Suprapubic skin (tissue), 4 donors: ENCODE data around the gene PTGS1. TPM values are rescaled to one million over a fixed set of nuclear protein-coding genes. Genes with fewer than 3 reads are reported as not detected.
"Not testable (repeated sequence)": the region's sequence is repeated elsewhere in the genome, so short reads cannot be mapped to it uniquely, and the experiment has no call there.

Experiments
- DNase-seq, 2 donors: peaks; one replicate each; pipeline ENCODE4 v3.0.0-alpha.2; 2019; ENCODE audit warnings: low spot score in 2 of 2
- H3K27ac ChIP-seq: fragments of 200-600 bp; sonication (generic); one replicate; pipeline ENCODE4 v1.5.1; 2019
- H3K27me3 ChIP-seq: fragments of 200-600 bp; sonication (generic); one replicate; pipeline ENCODE4 v1.5.1; 2019
- H3K36me3 ChIP-seq: fragments of 200-600 bp; sonication (generic); one replicate; pipeline ENCODE4 v1.5.1; 2019
- H3K4me1 ChIP-seq: fragments of 200-600 bp; sonication (generic); one replicate; pipeline ENCODE4 v1.5.1; 2019
- H3K4me3 ChIP-seq: fragments of 200-600 bp; sonication (generic); one replicate; pipeline ENCODE4 v1.5.1; 2019; ENCODE audit warnings: mild to moderate bottlenecking
- H3K9me3 ChIP-seq: fragments of 200-600 bp; sonication (generic); one replicate; pipeline ENCODE4 v1.5.1; 2019
- CTCF ChIP-seq, 2 donors: fragments of 200-600 bp in 1 of 2; fragments of 450-650 bp in 1 of 2; sonication (generic) in 1 of 2; IDR thresholded peaks; one replicate each; pipeline ENCODE4 v1.5.1; 2016 to 2019; ENCODE audit warnings: antibody characterized with exemption in 2 of 2, mild to moderate bottlenecking in 1 of 2, moderate library complexity in 1 of 2
- EP300 ChIP-seq: sonication (generic); formaldehyde crosslinking; IDR thresholded peaks from one replicate; pipeline ENCODE4 v1.6.1; 2017; ENCODE audit warnings: antibody characterized with exemption
- POLR2A ChIP-seq, 2 donors: fragments of 450-650 bp; IDR thresholded peaks; one replicate each; pipeline ENCODE4 v1.6.1; 2017; ENCODE audit warnings: antibody characterized with exemption in 2 of 2, mild to moderate bottlenecking in 2 of 2, moderate library complexity in 2 of 2
- POLR2AphosphoS5 ChIP-seq, 3 donors: sonication (generic); formaldehyde crosslinking; IDR thresholded peaks; one replicate each; pipeline ENCODE4 v1.6.1; 2017; ENCODE audit warnings: antibody characterized with exemption in 3 of 3
- WGBS: methylation state at CpG from one replicate; pipeline ENCODE4 v1.1.5; 2018; 5-methylcytosine and 5-hydroxymethylcytosine counted together
- total RNA-seq, 4 donors: library from RNA; depleted of rRNA; stranded (reverse); fragments of >200 nt; gene quantifications; one replicate each; pipeline ENCODE4 v1.1.0, GENCODE V29; 2016

Gene PTGS1
- total RNA-seq, 4 donors from 2014 or later = 64.3 to 124 (median 73.1) TPM

- peaks cover 22% of the 10 kb centered on the region for H3K36me3 ChIP-seq
- WGBS = 87% methylated on average over 3 of the region's 3 CpGs
- no peak overlapping the region for H3K27ac ChIP-seq
- no peak overlapping the region for H3K4me3 ChIP-seq
- no peaks in the 10 kb centered on the region for H3K4me1 ChIP-seq
- TF ChIP-seq CTCF (IDR thresholded peaks at IDR 0.05) (no peak), EP300 (no peak), POLR2A (IDR thresholded peaks at IDR 0.05) (no peak)
- no peak for DNase-seq
- no peaks in the 10 kb centered on the region for H3K9me3 ChIP-seq
- no peaks in the 10 kb centered on the region for H3K27me3 ChIP-seq
These were observed 41.2 kb upstream of the PTGS1 start for GRCh38 chr9:122329597-122329996.

DNA sequence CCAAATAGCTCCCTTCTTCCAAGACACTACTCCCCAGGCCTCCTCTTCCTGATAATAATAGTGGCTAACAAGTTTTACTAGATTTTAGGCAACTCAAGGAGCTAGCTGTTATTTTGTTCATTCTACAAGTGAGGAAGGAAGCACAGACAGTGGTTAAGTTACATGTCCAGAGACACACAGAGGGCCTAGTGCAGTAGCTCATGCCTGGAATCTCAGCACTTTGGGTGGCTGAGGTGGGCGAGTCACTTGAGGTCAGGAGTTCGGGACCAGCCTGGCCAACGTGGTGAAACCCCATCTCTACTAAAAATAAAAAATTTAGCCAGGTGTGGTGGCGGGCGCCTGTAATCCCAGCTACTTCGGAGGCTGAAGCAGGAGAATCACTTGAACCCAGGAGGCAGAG is 40.4 kb upstream of the PTGS1 start:
- DNase-seq, H3K27ac ChIP-seq, H3K4me1 ChIP-seq, H3K27me3 ChIP-seq, H3K4me3 ChIP-seq, H3K9me3 ChIP-seq: not testable (repeated sequence)
- H3K36me3 ChIP-seq = peaks cover 19% of the 10 kb centered on the region
- WGBS = 83% methylated on average over 6 of the region's 6 CpGs

DNA sequence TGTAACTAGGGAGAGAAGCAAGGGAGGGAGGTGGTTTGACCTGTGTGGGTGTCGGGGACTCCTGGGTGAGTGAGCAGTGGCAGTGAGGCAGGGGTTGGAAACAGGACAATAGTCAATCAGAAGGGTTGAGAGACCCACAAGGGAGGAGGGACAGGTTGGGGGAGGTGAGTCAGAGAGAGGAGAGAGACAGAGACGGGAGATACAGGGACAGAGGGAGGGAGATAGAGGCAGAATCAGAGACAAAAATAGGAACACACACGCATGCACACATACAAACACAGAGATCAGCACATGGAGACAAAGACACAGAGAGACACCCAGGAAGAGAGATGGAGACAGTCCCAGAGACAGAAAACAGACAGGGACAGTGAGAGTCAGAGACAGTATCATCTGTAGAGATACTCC is 39.3 kb upstream of the PTGS1 start:
- no peak for DNase-seq
- H3K27ac ChIP-seq = no peak overlapping the region

GRCh38 chr9:122332083-122332482 is 38.7 kb upstream of the PTGS1 start:
- Histone ChIP-seq H3K27ac (no peak overlapping the region), H3K36me3 (peaks cover 15% of the 10 kb centered on the region), H3K4me1 (no peaks in the 10 kb centered on the region), H3K27me3 (no peaks in the 10 kb centered on the region), H3K4me3 (no peak overlapping the region), H3K9me3 (no peaks in the 10 kb centered on the region)
- no peak for DNase-seq
- WGBS = 40% methylated on average over 6 of the region's 6 CpGs
- TF ChIP-seq POLR2A (IDR thresholded peaks at IDR 0.05) = no peak
- no peak for TF ChIP-seq EP300
- no peak for TF ChIP-seq CTCF (IDR thresholded peaks at IDR 0.05)
- TF ChIP-seq POLR2AphosphoS5 (IDR thresholded peaks at IDR 0.05) = no peak

More for the DNA sequence above, 39.3 kb upstream of the PTGS1 start:
- TF ChIP-seq CTCF (IDR thresholded peaks at IDR 0.05) = no peak
- no peak for TF ChIP-seq EP300
- TF ChIP-seq POLR2AphosphoS5 (IDR thresholded peaks at IDR 0.05) = no peak
- no peak for TF ChIP-seq POLR2A (IDR thresholded peaks at IDR 0.05)
- Histone ChIP-seq H3K27me3 (no peaks in the 10 kb centered on the region), H3K4me3 (no peak overlapping the region), H3K4me1 (no peaks in the 10 kb centered on the region), H3K36me3 (peaks cover 18% of the 10 kb centered on the region), H3K9me3 (no peaks in the 10 kb centered on the region)
- 87% methylated on average over 3 of the region's 3 CpGs for WGBS

- TF ChIP-seq POLR2AphosphoS5 (IDR thresholded peaks at IDR 0.05) (no peak), POLR2A (IDR thresholded peaks at IDR 0.05) (no peak), CTCF (IDR thresholded peaks at IDR 0.05) (no peak), EP300 (no peak)
- Histone ChIP-seq H3K9me3 (no peaks in the 10 kb centered on the region), H3K4me3 (no peak overlapping the region), H3K4me1 (no peaks in the 10 kb centered on the region), H3K27me3 (no peaks in the 10 kb centered on the region), H3K27ac (no peak overlapping the region), H3K36me3 (peaks cover 15% of the 10 kb centered on the region)
- DNase-seq = no peak
- 49% methylated on average over 7 of the region's 7 CpGs for WGBS
These were observed 38.2 kb upstream of the PTGS1 start for GRCh38 chr9:122332644-122333043.

DNA sequence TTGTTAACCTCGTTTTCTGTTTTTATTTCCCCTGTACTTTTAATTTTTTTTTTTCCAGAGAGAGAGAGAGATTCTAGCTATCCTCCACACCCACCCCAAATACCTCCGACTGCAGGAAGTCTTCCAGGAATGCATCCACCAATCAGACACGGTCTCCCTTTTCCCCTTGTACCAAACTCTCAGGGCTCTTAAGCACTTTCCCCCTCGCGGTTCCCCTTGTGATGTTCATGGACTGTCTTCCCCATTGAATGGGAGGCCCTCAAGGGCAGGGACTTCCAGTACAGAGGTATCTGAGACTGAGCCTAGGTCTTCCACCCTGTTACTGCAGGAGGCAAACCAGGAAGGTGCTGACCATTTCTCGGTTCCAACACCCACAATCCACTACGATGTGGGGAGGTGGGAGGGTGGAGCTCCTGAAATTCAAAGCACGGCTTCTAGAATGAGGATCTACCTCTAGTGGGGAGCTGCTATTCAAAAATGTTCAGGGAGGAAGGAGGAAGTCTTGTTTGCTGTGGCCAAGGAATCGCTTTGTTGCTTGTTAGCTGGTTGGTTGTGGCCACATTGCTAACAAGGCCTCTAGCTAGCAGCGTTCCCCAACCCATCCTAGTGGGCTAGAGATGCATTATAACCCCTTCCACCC is 37.5 kb upstream of the PTGS1 start:
- DNase-seq = no peak
- 54% methylated on average over 10 of the region's 10 CpGs for WGBS
- Histone ChIP-seq H3K4me3 (no peak overlapping the region), H3K27me3 (no peaks in the 10 kb centered on the region), H3K9me3 (no peaks in the 10 kb centered on the region), H3K27ac (no peak overlapping the region), H3K36me3 (peaks cover 10% of the 10 kb centered on the region), H3K4me1 (no peaks in the 10 kb centered on the region)
- TF ChIP-seq POLR2AphosphoS5 (IDR thresholded peaks at IDR 0.05) (no peak), CTCF (IDR thresholded peaks at IDR 0.05) (no peak), POLR2A (IDR thresholded peaks at IDR 0.05) (no peak), EP300 (no peak)
